Trophoblast cell (in vitro differentiated cells and primary cell): ENCODE data around the gene CDRT15L2.
A peak's percentile ranks its signal among the peaks of the same experiment; 100 is the strongest.
"Not testable (repeated sequence)": the region's sequence is repeated elsewhere in the genome, so short reads cannot be mapped to it uniquely, and the experiment has no call there.

Experiments used
- DNase-seq, 2 donors: peaks; one replicate each; pipeline ENCODE4 v3.0.0-alpha.2; 2016
- H2AFZ ChIP-seq: 2 replicates; pipeline ENCODE4 v1.6.1; 2013; ENCODE audit warnings: low read length, moderate library complexity, mild to moderate bottlenecking; ENCODE audit not compliant: insufficient read depth, poor library complexity
- H2AK5ac ChIP-seq: 2 replicates; pipeline ENCODE4 v1.6.1; 2013; ENCODE audit warnings: mild to moderate bottlenecking, low read length
- H2BK120ac ChIP-seq: 2 replicates; pipeline ENCODE4 v1.6.1; 2013; ENCODE audit warnings: low read length, mild to moderate bottlenecking, moderate library complexity; ENCODE audit not compliant: insufficient read depth, poor library complexity
- H2BK12ac ChIP-seq: 2 replicates; pipeline ENCODE4 v1.6.1; 2013; ENCODE audit warnings: mild to moderate bottlenecking, low read length, moderate library complexity
- H2BK5ac ChIP-seq: 2 replicates; pipeline ENCODE4 v1.6.1; 2013; ENCODE audit warnings: low read length, low read depth, moderate library complexity, mild to moderate bottlenecking; ENCODE audit not compliant: poor library complexity
- H3K14ac ChIP-seq: 2 replicates; pipeline ENCODE4 v1.6.1; 2013; ENCODE audit warnings: mild to moderate bottlenecking, low read length
- H3K18ac ChIP-seq: 2 replicates; pipeline ENCODE4 v1.6.1; 2013; ENCODE audit warnings: mild to moderate bottlenecking, low read length
- H3K23ac ChIP-seq: 2 replicates; pipeline ENCODE4 v1.6.1; 2013; ENCODE audit warnings: low read length
- H3K27ac ChIP-seq: 2 replicates; pipeline ENCODE4 v1.5.1; 2013; ENCODE audit warnings: low read depth, mild to moderate bottlenecking, inconsistent platforms, low read length, moderate library complexity
- H3K27me3 ChIP-seq: 2 replicates; pipeline ENCODE4 v1.6.1; 2013; ENCODE audit warnings: inconsistent platforms, mild to moderate bottlenecking, low read length, moderate library complexity; ENCODE audit not compliant: insufficient read depth
- H3K36me3 ChIP-seq, 2 experiments: 1 replicate in 1 of 2; 2 replicates in 1 of 2; pipeline ENCODE4 v1.6.1; 2013; ENCODE audit warnings: low read length in 2 of 2, mild to moderate bottlenecking in 2 of 2, moderate library complexity in 1 of 2; ENCODE audit not compliant: insufficient read depth in 2 of 2, control insufficient read depth in 1 of 2
- H3K4ac ChIP-seq: 2 replicates; pipeline ENCODE4 v1.6.1; 2013; ENCODE audit warnings: low read depth, mild to moderate bottlenecking, low read length, moderate library complexity
- H3K4me1 ChIP-seq, 2 experiments: 1 replicate in 1 of 2; 2 replicates in 1 of 2; pipeline ENCODE4 v1.6.1; 2013; ENCODE audit warnings: low read length in 2 of 2, mild to moderate bottlenecking in 2 of 2, moderate library complexity in 1 of 2; ENCODE audit not compliant: insufficient read depth in 2 of 2, control insufficient read depth in 1 of 2
- H3K4me2 ChIP-seq: 2 replicates; pipeline ENCODE4 v1.6.1; 2013; ENCODE audit warnings: inconsistent platforms, mild to moderate bottlenecking, low read length, moderate library complexity
- H3K4me3 ChIP-seq: 2 replicates; pipeline ENCODE4 v1.5.1; 2013; ENCODE audit warnings: mild to moderate bottlenecking, low read depth, low read length, inconsistent platforms
- H3K79me1 ChIP-seq: one replicate; pipeline ENCODE4 v1.6.1; 2013; ENCODE audit warnings: low read length
- H3K79me2 ChIP-seq: 2 replicates; pipeline ENCODE4 v1.6.1; 2013; ENCODE audit warnings: low read length, mild to moderate bottlenecking; ENCODE audit not compliant: control insufficient read depth, insufficient read depth, poor library complexity
- H3K9ac ChIP-seq: 2 replicates; pipeline ENCODE4 v1.6.1; 2013; ENCODE audit warnings: mild to moderate bottlenecking, low read length
- H3K9me3 ChIP-seq: 2 replicates; pipeline ENCODE4 v1.6.1; 2013; ENCODE audit warnings: low read depth, mild to moderate bottlenecking, control low read depth, inconsistent platforms, low read length; ENCODE audit not compliant: insufficient read depth
- H4K12ac ChIP-seq: 2 replicates; pipeline ENCODE4 v1.6.1; 2013; ENCODE audit warnings: low read depth, mild to moderate bottlenecking, low read length, moderate library complexity
- H4K8ac ChIP-seq: 2 replicates; pipeline ENCODE4 v1.6.1; 2013; ENCODE audit warnings: low read depth, mild to moderate bottlenecking, low read length, moderate library complexity
- H4K91ac ChIP-seq: one replicate; pipeline ENCODE4 v1.6.1; 2013; ENCODE audit warnings: low read depth, mild to moderate bottlenecking, low read length, moderate library complexity
- WGBS: extraction: QIAGEN DNeasy Blood & Tissue Kit; methylation state at CpG from one replicate; pipeline ENCODE4 v1.1.7; 2013; ENCODE audit warnings: missing lambda C conversion rate; ENCODE audit not compliant: insufficient read length, insufficient coverage; ENCODE audit errors: extremely low coverage; 5-methylcytosine and 5-hydroxymethylcytosine counted together

The CDRT15L2 gene

DNA sequence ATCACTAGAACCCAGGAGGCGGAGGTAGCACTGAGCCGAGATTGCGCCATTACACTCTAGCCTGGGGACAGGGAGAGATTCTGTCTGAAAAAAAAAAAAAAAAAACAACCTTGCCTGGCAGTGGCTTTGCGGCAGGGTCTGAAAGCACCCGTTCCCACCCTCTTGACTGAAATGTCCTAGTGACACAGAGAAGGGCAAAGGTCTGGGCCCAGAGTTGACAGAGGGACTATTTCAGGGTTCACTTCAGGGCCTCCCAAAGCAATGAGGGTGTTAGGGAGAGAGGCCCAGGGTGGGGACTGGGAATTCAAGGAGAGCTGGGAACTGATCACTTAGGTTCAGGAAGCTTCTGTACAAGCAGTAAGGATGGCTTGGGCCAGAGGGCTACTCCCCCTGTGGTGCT is 13.8 kb upstream of the CDRT15L2 start:
- Histone ChIP-seq H3K27me3 (no peaks in the 10 kb centered on the region), H3K18ac (no peak overlapping the region), H4K8ac (no peak overlapping the region), H3K4me3 (no peak overlapping the region), H3K4ac (no peak overlapping the region), H2BK120ac (no peak overlapping the region), H3K27ac (no peak overlapping the region), H2BK12ac (no peak overlapping the region), H3K79me1 (no peaks in the 10 kb centered on the region), H3K36me3 (no peaks in the 10 kb centered on the region), H3K14ac (no peak overlapping the region), H2AFZ (no peak overlapping the region), H3K4me2 (no peak overlapping the region), H3K23ac (no peak overlapping the region), H3K79me2 (no peaks in the 10 kb centered on the region), H2AK5ac (no peak overlapping the region), H3K9ac (no peak overlapping the region), H4K12ac (no peak overlapping the region), H4K91ac (no peak overlapping the region), H3K4me1 (peaks cover 0 to 1% of the 10 kb centered on the region in 2 experiments), H2BK5ac (no peak overlapping the region), H3K9me3 (peaks cover 6% of the 10 kb centered on the region)
- peak in 1 of 2 donors; percentile 5 for DNase-seq
- WGBS, result no CpG with 5 or more reads among the region's 5 CpGs

DNA sequence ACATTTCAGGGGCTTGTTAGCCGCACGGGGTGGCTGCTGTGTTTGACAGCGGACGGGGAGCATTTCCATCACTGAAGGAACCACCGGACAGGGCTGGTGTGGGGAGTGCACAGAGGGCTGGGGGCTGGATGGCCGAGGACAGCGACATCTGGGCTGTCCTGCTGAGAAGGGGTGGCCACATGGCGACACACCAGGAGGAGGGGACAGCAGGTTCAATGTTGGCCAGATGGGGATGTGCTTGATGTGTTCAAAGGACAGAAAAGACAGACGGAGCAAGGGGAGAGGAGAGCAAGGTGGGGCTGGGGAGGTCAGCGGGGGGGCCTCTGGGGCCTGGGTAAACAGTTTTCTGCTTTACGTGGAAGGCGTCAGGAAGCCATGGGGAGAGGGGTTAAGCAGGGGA is 12.8 kb upstream of the CDRT15L2 start:
- not testable (repeated sequence) for H2BK5ac ChIP-seq, H2BK120ac ChIP-seq, H3K18ac ChIP-seq, DNase-seq, H3K9ac ChIP-seq, H3K79me2 ChIP-seq, H3K4me2 ChIP-seq, H2AK5ac ChIP-seq, H2BK12ac ChIP-seq, H3K27ac ChIP-seq, H2AFZ ChIP-seq, H3K23ac ChIP-seq, H4K91ac ChIP-seq, H3K79me1 ChIP-seq, H3K14ac ChIP-seq, H3K4me3 ChIP-seq, H4K8ac ChIP-seq, H4K12ac ChIP-seq, H3K4ac ChIP-seq, H3K36me3 ChIP-seq, H3K9me3 ChIP-seq, H3K4me1 ChIP-seq, H3K27me3 ChIP-seq
- no CpG with 5 or more reads among the region's 12 CpGs for WGBS

DNA sequence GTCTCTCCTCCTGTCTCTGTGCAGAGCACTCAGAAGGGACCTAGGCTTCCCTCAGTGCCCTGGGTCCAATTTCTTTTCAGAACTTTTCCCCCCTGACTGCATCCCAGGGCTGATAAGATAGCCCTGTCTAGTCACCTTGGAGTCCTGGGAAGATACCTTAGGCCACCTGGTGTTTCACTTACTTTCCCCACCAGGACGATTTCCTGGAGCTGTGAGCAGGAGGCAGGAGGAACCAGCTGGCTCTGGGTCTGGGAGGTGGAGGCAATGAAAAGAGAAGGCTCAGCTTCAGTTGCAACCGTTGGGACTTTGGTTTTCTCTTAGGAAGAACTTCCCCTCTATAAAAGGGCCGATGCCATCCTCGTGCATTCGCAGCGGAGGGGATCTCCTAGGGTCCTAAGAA is 12.1 kb upstream of the CDRT15L2 start:
- no CpG with 5 or more reads among the region's 6 CpGs for WGBS
- not testable (repeated sequence) for H3K4me1 ChIP-seq, H2AFZ ChIP-seq

DNA sequence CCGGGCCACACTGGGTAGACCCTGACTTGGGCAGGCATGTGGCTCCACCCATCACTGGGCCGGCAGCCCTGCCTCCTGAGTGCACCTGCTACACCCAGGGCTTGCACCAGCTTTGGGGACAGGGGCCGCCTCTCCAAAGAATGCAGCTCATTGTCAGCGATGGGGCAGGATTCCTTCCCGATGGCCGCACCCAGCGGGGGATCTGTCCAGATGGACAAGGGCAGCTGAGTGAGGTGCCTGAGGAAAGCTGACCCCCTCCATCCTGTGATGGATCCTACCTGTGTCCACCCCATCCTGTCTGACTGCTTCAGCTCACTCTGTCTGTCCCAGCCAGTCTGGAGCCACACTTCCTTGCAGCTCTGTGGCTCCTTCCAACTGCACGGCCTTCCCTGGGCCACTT is 10.9 kb upstream of the CDRT15L2 start:
- H3K27ac ChIP-seq, H3K14ac ChIP-seq, H4K91ac ChIP-seq, H3K4me3 ChIP-seq, H2AK5ac ChIP-seq, H4K12ac ChIP-seq, H2BK12ac ChIP-seq, H2BK120ac ChIP-seq, H3K4me2 ChIP-seq, H3K36me3 ChIP-seq, H3K27me3 ChIP-seq, H3K4ac ChIP-seq, H3K79me2 ChIP-seq, H3K23ac ChIP-seq, H2AFZ ChIP-seq, DNase-seq, H3K18ac ChIP-seq, H3K9me3 ChIP-seq, H3K79me1 ChIP-seq, H3K9ac ChIP-seq, H2BK5ac ChIP-seq, H4K8ac ChIP-seq, H3K4me1 ChIP-seq: not testable (repeated sequence)
- no CpG with 5 or more reads among the region's 8 CpGs for WGBS

More for the DNA sequence above, 12.1 kb upstream of the CDRT15L2 start:
- not testable (repeated sequence) for H2BK5ac ChIP-seq, H3K4ac ChIP-seq, H3K9ac ChIP-seq, H3K79me2 ChIP-seq, H3K9me3 ChIP-seq, H3K36me3 ChIP-seq, H4K8ac ChIP-seq, H3K18ac ChIP-seq, H3K14ac ChIP-seq, H2AK5ac ChIP-seq, H3K4me2 ChIP-seq, H2BK120ac ChIP-seq, H3K79me1 ChIP-seq, H3K27ac ChIP-seq, H3K27me3 ChIP-seq, H4K91ac ChIP-seq, H3K4me3 ChIP-seq, H2BK12ac ChIP-seq, H4K12ac ChIP-seq, H3K23ac ChIP-seq
- peak in 1 of 2 donors; percentile 9 for DNase-seq
